HG03378 (cell line): ENCODE results near the gene TSPAN15.
"Not testable (repeated sequence)": the region's sequence is repeated elsewhere in the genome, so short reads cannot be mapped to it uniquely, and the experiment has no call there.

ENCODE experiments used
- ATAC-seq: cut with Tn5 transposase; IDR thresholded peaks from one replicate; pipeline ENCODE4 v1.9.1; 2021; ENCODE audit warnings: mild to moderate bottlenecking, moderate library complexity; ENCODE audit not compliant: unreplicated experiment

TSPAN15 gene

DNA sequence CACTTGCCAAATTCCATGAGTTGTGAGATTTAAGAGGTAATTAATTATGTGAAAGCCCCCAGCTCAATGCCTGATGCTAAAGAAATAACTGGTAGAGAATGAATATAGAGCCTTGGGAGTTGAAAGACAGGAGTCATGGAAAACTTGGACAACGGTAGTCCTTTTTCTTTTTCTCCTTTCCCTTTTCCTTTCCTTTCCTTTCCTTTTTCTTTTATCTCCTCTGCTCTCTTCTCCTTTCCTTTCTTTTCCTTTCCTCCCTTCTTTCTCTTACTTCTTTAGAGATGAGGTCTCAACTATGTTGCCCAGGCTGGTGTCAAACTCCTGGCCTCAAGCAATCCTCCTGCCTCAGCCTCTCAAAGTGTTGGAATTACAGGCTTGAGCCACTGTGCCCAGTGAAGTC lies 7.9 kb upstream of the TSPAN15 start:
- no peak for ATAC-seq

DNA sequence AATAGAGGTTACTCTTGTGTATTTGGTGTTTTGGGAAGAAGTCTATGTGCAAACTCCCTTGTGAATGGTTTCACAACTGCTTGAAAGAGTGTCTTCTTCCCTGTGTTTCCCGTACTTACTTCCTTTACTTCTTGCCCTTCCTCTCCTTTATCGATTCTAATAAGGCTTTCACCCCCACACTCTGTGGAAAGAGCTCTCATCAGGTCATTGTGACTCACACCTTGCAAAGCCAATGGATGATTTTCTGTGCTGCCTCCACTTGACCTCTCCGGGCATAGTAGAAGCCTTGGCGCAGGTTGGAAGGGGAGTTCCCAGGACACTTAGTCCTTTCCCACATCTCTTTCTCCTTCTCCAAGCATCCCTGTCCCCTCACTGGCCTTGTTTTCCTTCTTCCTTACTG lies 6.2 kb upstream of the TSPAN15 start:
- ATAC-seq, result no peak

DNA sequence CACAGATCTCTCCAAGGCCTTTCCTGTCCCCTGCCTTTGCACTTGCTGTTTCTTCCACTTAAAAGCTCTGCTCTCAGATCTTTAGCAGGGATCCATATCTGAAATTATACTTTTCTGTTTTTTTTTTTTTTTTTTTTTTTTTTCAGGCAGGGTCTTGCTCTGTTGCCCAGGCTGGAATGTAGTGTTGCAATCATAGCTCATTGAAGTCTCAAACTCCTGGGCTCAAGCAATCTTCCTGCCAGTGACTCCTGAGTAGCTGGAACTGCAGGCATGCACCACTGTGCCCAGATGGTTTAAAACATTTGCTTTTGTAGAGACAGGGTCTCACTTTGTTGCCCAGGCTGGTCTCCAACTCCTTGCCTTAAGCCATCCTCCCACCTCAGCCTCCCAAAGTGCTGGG lies 5.0 kb upstream of the TSPAN15 start:
- no peak for ATAC-seq

DNA sequence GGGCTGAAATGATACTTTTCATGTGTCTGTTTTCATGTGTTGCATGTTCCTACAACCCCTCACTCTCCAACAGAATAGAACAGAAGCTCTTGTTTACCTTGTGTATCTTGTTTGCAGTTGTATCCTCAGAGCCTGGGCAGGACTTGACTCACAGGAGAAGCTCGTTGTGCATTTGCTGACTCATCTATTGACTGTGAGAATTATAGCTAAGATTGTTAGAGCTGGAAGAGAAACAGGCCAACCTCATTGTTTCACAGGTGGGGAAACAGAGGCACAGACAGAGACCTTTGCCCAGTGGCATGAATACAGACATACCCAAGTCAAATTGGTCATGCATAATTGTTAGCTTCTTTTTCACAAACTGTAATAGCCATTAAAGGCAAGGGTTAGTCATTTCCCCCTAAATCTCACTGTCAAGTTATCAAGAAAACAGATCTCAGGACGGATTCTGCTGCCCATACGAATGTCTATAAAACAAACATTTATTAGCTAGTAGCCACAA lies 4.6 kb upstream of the TSPAN15 start:
- ATAC-seq, result no peak

DNA sequence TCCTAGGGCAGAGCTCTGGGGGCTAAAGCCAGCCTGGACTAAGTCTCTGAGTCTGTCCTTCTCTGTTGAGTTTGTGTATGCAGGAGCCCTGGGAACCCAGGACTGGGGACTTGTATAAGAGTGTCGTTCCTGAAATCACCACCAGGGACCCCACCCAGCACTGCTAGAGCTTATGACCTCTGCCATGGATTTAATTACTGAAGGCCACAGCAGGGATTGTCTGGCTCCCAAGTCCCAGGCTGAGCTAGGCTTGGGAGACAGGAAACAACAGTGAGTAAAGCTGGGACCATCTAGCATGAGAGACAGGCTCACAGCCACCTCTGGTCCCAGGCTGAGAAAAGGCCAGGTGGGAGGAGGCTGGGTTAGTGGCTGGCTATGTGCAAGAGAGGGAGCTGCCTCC lies 1.4 kb upstream of the TSPAN15 start:
- no peak for ATAC-seq

DNA sequence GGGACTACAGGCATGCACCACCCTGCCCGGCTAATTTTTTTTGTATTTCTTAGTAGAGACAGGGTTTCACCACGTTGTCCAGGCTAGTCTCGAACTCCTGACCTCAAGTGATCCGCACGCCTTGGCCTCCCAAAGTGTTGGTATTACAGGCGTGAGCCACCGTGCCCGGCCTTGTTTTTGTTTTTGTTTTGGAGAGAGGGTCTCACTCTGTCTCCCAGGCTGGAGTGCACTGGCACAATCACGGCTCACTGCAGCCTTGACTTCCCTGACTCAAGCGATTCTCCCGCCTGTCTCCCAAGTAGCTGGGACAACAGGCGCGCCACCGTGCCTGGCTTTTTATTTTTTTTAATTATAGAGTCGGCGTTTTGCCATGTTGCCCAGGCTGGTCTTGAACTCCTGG lies 870 bp upstream of the TSPAN15 start:
- not testable (repeated sequence) for ATAC-seq

DNA sequence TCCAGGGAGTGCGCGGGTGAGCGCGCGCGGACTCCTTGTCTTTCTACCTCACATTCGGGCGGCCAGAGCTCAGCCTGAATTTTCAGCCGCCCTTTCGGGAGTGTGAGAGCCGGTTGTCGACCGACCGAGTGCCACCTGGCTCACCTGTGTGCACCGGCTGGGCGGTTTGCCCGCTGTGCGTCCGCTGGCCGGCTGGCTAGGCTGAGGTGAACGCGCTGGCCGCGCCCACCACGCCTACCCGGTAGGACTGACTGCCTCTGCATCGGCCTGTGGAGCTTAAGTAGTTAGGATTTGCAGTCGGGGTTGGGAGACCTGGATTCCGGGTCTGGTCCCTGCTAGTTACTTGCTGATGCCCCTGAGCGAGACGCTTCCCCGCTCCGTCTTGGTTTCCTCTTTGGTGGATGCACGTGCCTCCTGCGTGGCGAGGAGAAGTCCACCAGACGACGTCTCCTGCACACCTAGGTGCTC lies 553 bp downstream of the TSPAN15 start:
- no peak for ATAC-seq

DNA sequence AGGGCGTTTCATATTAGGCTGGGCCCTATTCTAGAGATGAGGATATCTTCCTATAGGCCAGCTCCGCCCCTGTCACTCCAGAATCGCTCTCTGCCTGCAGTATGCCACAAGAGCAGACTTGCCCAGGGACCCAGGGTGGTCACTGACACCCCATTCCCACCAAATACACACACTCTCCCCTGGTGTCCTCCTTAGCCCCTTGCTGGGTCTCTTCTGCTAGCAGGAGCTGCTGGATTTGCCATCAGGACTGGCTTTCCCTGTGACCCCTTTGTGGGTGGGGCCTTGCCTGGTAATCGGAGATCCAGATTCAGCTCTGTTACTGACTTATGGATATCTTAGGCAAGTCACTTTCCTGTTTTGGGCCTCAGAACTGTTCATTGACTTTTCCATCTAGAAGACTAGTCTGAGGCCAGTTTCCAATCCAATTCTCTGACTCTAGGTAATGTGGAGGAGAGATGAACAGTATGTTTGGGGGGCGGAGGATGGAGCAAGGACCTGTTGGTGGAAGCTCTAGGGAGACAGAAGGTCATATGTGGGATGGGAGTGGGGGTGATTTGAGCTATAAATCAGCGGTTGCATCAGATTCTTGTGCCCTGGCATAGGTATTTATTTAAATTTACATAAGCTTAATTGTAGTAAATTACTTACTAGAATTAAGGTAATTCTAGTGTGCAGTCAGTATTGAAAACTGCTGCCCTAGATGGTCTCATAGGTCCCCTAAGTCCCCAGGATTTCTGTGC lies 1.6 kb downstream of the TSPAN15 start:
- no peak for ATAC-seq

DNA sequence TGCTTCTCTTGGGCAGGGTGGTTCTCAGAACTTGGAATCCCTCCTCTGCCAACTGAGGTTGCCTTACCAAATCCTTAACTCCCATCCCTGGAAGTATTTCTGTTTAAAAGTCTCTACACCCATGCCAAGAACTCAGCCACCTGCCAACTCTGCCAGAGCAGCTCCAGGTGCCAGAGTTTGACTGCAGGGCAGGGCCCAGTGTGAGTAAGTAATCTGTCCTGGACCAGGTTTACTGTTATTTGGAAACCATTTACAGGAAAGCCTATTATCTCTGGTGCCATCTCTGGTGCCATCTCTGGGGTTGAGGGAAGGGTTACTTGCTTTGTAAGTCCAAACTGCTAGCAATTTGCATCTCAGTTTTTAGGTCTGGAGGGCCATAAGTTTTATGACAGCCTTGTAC lies 2.5 kb downstream of the TSPAN15 start:
- ATAC-seq, result no peak

DNA sequence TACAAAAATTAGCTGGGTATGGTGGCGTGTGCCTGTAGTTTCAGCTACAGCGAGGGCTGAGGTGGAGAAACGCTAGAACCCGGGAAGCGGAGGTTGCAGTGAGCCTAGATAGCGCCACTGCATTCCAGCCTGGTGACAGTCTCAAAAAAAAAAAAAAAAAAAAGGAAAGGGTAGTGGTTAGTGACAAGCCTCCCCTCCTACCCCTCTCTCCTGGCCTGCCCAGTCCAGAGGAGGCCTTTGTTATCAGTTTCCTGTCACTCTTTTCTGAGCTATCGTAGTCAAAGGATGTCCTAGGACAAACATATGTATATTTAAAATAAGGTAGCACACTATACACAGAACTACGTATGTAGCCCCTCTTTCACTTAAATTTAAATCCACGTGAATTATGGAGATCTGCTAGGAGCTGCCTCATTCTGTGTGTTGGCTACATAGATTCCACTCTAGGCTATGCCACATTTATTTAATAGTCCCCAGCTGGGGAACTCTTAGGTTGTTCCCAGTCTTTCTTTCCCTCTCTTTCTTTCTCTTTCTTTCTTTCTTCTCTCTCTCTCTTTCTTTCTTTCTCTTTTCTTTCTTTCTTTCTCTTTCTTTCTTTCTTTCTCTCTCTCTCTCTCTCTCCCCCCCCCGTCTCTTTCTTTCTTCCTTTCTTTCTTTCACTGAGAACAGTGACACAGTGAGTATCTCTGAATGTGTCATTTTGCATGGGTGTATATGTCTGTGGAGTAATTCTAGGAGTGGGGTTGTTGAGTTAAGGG lies 3.9 kb downstream of the TSPAN15 start:
- ATAC-seq, result no peak

DNA sequence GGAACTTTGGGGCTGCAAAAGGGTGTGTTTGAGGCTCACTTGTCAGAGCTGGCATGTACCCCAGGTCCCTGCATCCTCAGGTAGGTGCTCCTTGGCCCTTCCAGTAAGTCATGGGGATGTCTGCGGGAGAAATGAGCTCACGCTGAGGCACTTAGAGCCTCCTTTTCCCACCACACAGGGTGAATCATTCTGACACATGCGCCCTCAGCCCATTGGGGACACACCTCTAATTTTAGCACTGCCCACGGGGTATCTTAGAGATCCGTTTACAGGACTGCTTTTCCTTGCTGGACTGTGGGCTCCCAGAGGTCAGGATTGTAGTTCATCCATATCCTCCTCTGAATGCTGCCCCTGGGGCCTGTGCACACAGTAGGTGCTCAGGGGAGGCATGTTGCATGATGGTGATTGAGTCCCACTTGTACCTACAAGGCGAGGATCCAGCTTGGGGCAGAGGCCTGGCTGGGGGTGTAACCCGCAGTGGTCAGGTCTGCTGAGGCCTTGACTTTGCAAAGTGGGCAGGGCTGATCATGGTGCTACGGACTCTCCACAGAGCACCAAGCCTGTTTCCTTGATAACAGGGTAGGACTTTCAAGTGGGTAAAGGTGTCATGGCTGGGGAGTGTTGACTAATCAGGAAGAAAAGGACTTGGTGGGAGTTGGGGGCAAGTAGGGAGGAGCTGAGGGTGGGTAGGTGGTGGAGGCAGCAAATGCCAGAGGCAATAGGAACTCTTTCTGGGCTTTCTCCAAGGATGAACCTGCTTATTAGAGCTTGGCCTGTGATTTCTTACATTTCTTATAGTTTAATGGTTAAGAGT lies 5.8 kb downstream of the TSPAN15 start:
- ATAC-seq, result no peak

DNA sequence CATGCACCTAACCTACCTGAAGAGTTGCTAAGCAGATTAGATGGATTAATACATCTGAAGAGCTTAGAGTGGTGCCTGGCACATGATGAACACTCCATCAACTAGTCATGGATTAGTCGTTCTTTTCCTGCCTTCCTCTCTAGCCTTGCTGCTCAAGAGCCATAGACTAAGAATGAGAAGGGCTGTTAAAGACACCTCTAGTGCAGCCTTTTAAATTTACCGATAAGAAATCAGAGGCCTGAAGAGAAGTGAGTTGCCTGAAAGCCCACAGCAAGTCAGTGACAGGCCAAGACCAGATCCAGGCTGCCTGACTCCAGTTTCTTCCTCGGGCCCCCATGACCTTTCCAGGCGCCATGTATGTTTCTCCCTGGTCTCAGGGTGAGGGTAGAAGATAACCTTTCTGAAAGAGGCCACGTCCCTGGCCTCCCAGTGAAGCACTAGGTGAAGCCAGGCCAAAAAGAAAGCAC lies 6.5 kb downstream of the TSPAN15 start:
- no peak for ATAC-seq

DNA sequence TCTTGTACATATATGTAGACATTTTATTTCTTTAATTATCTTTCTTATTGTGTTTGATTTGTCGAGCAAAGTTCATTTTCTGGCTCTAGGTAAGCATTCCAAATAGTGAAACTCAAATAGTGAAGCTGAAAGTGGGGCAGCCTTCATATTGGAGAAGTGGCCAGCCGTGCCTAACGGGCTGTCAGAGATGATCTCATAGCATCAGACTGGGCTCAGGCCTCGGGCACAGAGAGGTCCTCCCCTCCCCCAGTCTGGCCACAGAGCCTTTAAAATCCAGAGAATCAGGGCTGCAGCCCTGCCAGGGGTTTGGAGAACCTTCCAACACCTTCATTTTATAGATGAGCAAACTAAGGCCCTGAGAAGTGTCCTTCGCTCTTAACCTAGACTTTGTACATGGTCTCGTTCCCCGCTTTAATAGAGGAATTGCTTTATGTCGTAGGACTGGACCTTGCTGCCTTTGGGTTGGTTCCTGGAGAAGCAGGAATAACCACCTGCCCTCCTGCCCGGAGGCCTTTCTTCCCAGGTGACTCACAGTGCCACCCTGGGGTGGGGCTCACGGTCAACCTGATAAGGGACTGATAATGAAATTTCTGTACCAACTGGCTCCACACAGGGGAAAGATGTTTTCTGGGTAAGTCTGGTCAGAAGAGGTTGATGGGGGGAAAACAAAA lies 7.3 kb downstream of the TSPAN15 start:
- ATAC-seq, result no peak

DNA sequence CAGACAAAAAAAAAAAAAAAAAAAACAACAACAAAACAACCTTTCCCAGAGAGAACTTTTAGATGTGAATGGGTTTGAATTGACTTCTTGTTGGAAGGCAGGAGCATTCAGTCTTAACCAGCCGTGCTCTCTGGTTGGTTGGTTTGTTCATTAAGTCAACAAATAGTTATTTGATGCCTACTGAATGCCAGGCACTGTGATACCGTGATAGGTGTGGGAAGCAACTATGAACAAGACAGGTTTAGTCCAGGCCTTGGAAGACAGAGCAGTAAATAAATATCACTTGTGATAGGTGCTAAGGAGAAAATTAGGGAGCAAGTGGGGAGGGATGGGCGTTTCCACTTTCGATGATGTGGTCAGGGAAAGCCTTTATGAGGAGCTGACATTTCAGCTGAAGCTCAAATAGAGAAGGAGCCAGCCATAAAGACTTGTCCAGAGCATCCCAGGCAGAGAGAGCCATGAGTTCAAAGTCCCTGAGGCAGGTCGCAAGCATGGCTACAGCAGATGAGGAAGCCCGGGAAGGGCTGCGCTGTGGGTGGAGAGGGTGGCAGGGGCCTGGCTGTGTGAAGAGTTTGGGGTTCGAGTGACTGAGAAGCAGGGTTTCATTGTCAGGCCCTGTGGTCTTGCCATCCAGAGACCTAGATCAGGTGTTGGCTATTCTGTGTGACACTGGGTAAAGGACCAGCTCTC lies 8.0 kb downstream of the TSPAN15 start:
- no peak for ATAC-seq

DNA sequence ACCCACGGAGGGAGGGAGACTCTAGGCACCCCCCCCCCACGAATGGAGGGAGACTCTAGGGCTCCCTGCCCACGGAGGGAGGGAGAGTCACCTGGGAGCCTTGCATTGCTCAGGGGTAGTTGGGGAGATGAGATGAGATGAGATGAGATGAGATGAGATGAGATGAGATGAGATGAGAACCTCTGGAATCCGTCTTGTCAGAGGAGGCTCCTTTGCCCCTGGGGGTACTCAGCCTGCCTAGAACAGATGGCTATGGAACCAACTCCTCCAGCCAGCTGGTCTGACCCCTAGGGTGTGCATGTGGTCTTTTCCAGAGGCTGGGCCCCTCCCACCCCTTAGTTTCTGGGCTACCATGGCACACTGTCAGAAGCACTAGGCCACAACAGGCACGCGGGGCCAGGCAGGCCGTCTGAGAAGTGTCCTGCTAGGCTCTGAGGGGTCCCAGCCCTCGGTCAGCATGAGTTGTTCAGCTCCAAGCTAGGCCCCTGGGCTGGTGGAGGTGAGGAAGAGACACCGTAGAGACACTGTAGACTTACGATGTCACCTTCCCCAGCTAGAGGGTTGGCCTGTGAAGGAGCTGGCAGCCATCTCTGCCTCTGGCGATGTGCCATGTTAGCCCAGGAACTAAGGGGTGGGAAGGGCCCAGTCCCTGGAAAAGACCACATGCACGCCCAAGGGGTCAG lies 8.8 kb downstream of the TSPAN15 start:
- no peak for ATAC-seq

DNA sequence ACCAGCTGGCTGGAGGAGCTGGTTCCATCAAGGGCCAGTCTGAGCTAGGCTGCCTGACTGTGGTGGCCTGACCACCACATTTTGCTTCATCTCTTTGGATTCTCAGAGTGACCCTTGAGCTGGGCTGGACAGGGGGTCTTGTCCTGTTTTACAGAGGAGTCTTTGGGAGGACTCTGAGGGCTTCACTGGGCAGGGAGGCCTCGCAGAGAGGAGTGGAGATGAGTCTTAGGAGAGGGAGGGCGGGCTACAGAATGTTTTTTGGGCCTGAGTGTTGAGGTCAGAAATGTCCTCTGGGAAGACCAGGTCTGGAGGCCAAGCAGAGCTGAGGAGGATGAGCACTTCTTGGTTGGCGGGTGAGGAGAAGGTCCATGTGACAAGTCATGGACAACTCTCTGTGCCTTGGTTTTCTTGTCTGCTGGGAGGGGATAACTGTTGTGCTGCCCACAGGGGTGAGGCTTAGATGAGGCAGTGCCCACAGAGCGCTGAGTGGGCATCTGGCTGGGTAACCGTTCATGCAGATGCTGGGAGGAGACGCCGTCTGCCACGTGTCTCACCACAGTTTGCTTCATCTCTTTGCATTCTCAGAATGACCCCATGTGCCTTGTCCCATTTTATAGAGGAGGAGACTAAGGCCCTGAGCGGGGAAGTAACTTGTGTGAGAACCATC lies 9.4 kb downstream of the TSPAN15 start:
- no peak for ATAC-seq

DNA sequence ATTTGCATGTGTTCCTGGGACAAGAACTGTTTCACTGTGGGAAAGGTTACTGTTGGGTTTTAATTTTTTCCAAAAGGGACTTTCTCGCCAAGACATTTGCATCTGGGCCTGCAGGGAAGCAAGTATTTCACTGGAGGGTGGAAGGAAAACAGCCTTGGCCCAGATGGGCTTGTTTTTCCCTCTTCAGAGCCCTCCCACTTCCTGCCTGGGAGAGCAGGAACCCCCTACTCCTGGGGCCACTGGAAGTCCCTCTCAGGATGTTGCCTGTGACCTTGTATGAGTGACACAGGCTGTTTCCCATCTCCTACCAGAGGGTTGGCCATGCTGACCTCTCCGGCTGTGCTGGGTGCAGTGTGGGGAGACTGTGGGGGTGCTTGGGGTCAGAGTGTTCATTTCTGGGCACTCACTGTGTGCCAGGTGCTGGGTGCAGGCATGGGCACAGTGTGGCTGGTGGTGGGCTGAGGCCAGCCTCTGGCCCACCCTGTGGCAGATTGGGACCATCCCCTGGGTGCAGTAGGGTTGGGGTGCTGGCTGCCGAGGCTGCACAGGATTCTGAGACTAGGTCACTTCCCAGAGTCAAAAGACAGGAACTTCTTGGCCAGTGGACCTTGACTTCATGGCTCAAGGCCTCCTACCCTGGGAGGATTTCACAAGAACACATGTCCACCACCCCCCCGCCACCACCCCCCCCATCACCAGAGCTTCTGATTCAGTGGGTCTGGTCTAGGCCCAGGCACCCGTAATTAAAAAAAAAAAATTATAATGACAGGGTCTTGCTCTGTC lies 10.2 kb downstream of the TSPAN15 start:
- ATAC-seq, result no peak

DNA sequence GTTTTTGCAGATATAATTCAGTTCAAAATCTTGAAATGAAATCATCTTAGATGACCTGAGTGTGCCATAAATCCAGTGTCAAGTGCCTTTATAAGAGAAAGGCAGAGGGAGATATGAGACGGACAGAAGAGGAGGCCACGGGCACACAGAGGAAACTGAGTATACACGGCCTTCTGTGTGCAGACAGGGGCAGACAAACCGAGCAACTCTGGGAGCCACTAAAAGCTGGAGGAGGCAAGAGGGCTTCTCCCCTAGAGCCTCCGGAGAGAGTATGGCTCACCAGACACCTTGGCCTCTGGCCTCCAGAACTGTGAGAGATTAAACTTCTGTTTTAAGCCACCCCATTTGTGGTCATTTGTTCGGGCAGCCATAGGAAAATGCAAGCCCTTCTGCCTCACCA lies 12.6 kb downstream of the TSPAN15 start:
- ATAC-seq, result no peak
